HG03442 (cell line): ENCODE data around the gene CDC42BPA.

ENCODE experiments used
- ATAC-seq: cut with Tn5 transposase; IDR thresholded peaks from one replicate; pipeline ENCODE4 v1.9.1; 2021; ENCODE audit warnings: mild to moderate bottlenecking, moderate library complexity; ENCODE audit not compliant: unreplicated experiment

Gene CDC42BPA

DNA sequence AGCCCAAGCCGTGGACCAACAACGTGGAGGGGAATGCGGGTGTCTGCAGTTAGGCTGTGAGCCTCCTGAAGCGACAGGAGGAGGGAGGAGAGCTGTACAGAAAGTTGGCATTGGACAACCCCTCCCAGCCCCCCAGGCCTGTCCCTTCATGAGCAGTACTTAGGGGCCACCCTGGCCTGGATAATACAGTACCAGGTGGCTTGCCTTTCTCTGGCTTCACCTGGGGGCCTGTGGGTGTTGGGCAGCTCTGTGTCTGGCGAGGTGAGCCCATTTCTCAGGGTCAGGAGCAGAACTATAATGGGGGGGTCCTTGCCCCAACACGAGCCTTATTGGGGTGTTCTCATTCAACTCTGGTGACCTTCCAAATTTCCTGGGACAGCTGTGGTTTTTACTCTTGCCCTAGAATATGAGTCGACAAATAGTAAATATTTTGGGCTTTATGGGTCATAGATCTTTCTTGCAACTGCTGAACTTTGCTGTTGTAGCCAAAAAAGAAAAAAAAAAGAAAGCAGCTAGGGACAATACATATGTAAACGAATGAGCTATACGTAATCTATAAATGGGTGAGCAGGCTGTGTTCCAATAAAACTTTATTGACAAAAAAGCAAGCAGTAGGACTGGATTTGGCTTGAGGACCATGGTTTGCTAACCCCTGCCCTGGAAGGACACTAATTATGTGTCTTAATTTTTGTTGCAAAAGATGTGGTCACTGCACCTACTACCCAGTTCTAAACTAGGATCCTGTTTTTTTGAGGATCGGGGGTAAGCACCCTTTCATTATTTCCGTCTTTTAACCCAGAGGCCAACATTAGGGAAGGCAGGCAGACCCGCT, 366.8 kb downstream of the CDC42BPA start:
- no peak for ATAC-seq

- ATAC-seq: no peak
These were observed 367.4 kb downstream of the CDC42BPA start for GRCh38 chr1:226950871-226951270.

- ATAC-seq: no peak
These were observed 368.0 kb downstream of the CDC42BPA start for GRCh38 chr1:226950316-226950715.

DNA sequence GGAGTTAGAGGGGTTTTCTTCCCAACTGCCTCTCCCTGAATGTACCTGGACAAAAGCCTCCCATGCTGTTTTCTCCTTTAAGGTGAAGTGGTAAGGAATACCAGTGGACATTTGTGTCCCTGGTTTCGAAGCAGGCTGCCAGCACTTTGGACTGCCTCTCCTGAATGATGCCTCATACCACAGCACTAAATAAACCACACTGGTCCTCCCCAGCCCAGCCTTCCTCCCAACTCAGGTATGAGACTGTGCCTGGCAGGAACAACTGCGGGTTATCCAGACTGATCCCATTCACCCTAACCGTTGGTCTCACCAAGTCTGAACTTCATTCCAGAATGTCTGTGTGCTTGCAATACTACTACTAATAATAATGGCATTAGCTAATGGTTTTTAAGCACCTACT, 368.9 kb downstream of the CDC42BPA start:
- ATAC-seq: no peak

- no peak for ATAC-seq
These were observed 369.3 kb downstream of the CDC42BPA start for GRCh38 chr1:226948996-226949395.

- ATAC-seq: no peak
These were observed 369.8 kb downstream of the CDC42BPA start for GRCh38 chr1:226948480-226948879.

DNA sequence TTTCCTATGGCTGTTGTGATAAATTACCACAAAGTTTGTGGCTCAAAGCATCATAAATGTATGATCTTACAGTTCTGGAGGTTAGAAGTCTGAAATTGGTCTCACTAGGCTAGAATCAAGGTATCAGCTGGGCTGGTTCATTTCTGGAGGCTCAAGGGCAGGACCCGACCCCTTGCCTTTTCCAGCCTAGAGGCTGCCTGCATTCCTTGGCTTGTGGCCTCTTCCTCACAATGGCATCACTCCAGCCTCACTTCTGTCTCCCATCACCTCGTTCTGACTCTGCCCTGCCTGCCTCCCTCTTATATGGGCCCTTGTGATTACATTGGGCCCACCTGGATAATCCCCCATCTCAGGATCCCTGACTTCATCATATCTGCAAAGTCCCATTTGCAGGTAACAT, 370.2 kb downstream of the CDC42BPA start:
- no peak for ATAC-seq

DNA sequence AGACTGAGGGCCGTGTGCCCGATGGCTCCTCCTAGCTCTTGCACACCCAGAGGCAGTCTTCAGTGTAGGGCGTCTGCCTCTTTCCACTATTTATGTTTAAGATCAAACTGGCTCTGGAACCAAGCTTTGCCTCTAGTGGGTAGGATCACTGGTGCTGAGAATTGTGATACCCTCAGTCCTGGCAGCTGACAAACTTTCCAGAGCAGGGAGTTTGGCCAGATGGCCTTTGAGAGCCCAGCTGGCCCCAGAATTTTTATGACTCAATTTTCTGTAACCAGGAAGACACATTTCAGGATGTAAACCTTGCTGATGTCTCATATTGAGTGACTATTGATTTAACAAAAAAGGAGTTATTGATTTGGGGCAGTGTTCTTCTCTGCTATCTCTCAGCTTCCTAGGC, 371.5 kb downstream of the CDC42BPA start:
- no peak for ATAC-seq

DNA sequence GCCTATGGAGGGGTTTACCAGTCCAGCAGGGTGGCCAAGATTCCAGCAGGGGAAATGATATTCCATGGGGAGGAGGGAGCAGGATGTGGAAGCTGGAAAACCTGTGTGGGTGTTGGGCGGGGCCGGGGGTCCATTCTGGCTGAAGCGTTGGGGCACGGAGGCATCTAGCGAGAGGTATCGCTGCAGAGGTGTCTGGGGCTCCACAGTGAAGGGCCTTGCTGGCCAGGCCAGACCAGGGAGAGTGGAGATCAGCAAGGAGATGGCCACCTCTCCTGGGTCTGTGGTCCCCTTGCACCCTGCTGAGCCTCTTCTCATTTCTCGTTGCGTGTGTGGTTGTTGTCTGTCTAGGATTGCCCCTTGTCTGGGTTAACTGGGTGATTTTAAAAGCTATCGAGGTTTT, 372.0 kb downstream of the CDC42BPA start:
- ATAC-seq: no peak

DNA sequence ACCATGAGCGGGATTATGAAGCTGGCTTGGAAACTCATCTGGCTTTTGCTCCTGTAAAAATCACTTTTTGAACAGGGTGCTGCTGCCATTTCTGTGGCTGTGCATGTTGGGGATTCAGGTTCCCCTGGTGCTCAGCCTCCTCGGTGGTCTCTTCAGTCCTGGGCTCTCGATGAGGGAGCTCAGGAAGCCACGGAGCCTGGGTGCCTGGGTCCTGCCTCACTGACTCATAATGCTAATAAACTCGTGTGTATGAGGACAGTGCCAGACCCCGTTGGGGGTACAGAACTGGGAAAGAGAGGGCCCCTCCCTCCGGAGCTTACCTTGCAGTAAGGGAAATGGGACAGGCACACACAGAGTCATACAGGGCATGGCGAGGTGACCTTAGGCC, 372.4 kb downstream of the CDC42BPA start:
- ATAC-seq: no peak

GRCh38 chr1:226945106-226945857, 373.0 kb downstream of the CDC42BPA start:
- no peak for ATAC-seq

DNA sequence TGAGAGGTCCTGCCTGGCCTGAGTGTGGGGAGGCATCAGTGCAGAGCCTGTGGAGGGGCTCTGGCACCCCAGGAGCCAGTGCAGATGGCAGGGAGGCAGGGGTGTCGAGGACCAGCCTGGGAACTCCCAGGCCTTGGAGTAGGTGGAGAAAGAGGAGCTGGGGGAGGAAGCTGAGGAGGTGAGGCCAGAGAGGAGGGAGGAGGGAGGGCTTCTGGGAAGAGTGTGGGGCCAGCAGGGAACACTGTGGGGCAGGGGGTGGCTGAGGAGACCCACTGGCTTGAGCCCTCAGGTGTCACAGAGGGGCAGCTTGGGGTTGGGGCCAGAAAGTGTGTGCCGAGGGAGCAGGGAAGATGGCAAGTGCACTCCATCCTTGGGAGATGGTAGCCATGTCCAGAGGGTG, 374.4 kb downstream of the CDC42BPA start:
- ATAC-seq: no peak

- no peak for ATAC-seq
These were observed 375.1 kb downstream of the CDC42BPA start for GRCh38 chr1:226943156-226943555.

- no peak for ATAC-seq
These were observed 375.9 kb downstream of the CDC42BPA start for GRCh38 chr1:226942392-226942791.

DNA sequence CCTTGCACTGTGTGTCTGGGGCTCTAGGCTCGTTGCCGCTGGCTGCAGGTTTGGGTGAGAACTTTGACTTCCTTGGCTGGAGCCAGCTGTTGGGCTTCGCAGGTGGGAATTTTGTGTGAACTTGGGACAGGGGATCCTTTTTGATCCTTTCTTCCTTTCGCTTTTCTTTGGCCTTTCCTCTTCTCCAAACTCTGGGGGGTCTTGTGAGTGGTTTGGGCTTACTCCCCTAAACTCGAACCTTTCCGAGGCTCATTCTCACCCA, 377.6 kb downstream of the CDC42BPA start:
- no peak for ATAC-seq

DNA sequence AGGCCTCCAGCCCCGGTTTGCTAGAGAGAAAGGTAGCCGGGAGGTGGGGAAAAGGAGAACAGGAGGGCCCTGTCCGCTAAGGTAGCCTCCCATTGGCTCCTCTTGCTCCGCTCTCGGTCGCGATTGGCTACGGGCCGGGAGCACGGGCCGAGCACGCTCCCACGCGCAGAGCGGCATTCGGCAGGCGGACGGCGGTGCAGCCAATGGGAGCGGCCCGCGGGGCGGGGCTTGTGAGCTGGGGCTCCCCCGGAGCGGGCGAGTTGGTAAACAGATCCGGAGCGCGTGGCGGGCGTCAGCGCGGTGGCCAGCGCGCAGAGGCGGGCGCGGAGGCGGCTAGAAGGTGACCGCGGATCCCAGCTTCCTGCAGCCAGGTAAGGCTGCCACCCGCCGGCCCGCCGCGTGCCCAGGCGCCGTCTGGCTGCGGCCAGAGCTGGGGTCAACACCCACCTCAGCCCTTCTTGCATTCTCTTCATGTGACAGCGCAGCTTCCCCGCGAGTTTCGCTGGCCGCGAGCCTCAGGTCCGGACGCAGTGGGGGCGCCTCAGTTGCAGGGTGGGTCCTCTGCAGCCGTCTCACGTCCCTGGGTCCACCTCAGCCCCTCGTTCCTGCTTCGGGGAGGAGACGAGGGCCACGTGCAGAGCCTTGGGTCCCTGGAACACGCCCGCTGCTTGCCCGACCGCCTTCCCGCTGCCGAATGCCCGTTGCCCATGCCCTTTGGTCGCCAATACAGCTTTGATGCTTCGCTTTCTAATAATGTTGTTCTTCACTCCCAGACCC, 378.1 kb downstream of the CDC42BPA start, which contains the start of gene COQ8A:
Gene COQ8A, plus strand, starts transcription at position 266 of the 777 bp plus-strand sequence. CDS start 21,092 bp downstream, outside the sequence.
- peak; percentile 94 for ATAC-seq
